Fibroblast of lung (primary cell): ENCODE measurements around the gene C10orf71. TPM values are rescaled to one million over a fixed set of nuclear protein-coding genes. Genes with fewer than 3 reads are reported as not detected.

Source experiments
- DNase-seq, 2 donors: peaks; one replicate each; pipeline versions ENCODE4 v3.0.0 to v3.0.0-alpha.2; 2010; ENCODE audit warnings: low read depth in 2 of 2
- H2AFZ ChIP-seq: 2 replicates; pipeline ENCODE4 v1.5.1; 2012; ENCODE audit warnings: low read length, control low read depth, inconsistent platforms
- H3K27ac ChIP-seq: 2 replicates; pipeline ENCODE4 v1.5.1; 2011; ENCODE audit warnings: low read length, control low read depth; ENCODE audit not compliant: insufficient read depth
- H3K27me3 ChIP-seq: 2 replicates; pipeline ENCODE4 v1.5.1; 2011; ENCODE audit warnings: mild to moderate bottlenecking, low read length; ENCODE audit not compliant: control insufficient read depth, insufficient read depth
- H3K36me3 ChIP-seq: 2 replicates; pipeline ENCODE4 v1.5.1; 2011; ENCODE audit warnings: low read length; ENCODE audit not compliant: control insufficient read depth, insufficient read depth
- H3K4me1 ChIP-seq: 2 replicates; pipeline ENCODE4 v1.5.1; 2011; ENCODE audit warnings: low read length; ENCODE audit not compliant: control insufficient read depth, insufficient read depth; ENCODE audit errors: extremely low read depth
- H3K4me2 ChIP-seq: 2 replicates; pipeline ENCODE4 v1.5.1; 2011; ENCODE audit warnings: low read length, control low read depth; ENCODE audit not compliant: insufficient read depth; ENCODE audit errors: extremely low read depth
- H3K4me3 ChIP-seq, 4 experiments: fragments of 200-600 bp in 1 of 4; sonication (generic) in 1 of 4; replicated peaks in 1 of 4; 2 replicates each; pipeline ENCODE4 v1.5.1; 2011 to 2016; ENCODE audit warnings: low read length in 4 of 4, low read depth in 3 of 4, mild to moderate bottlenecking in 3 of 4, control low read depth in 2 of 4, inconsistent platforms in 1 of 4, mixed read lengths in 1 of 4; ENCODE audit not compliant: insufficient read depth in 1 of 4; ENCODE audit errors: control extremely low read depth in 1 of 4
- H3K79me2 ChIP-seq: 2 replicates; pipeline ENCODE4 v1.5.1; 2012; ENCODE audit warnings: mild to moderate bottlenecking, low read length, inconsistent platforms; ENCODE audit not compliant: control insufficient read depth, insufficient read depth
- H3K9ac ChIP-seq: 2 replicates; pipeline ENCODE4 v1.5.1; 2011; ENCODE audit warnings: mild to moderate bottlenecking, low read length, control low read depth; ENCODE audit not compliant: insufficient read depth
- H3K9me3 ChIP-seq: 2 replicates; pipeline ENCODE4 v1.5.1; 2012; ENCODE audit warnings: low read depth, low read length; ENCODE audit not compliant: control insufficient read depth, insufficient read depth
- H4K20me1 ChIP-seq: 2 replicates; pipeline ENCODE4 v1.5.1; 2011; ENCODE audit warnings: low read length; ENCODE audit not compliant: control insufficient read depth, insufficient read depth; ENCODE audit errors: extremely low read depth
- CTCF ChIP-seq, 2 donors: IDR thresholded peaks in 1 of 2; conservative IDR thresholded peaks in 1 of 2; 1 replicate in 1 of 2; 2 replicates in 1 of 2; pipeline ENCODE4 v1.5.1; 2011 to 2012; ENCODE audit warnings: low read length in 2 of 2, control low read depth in 1 of 2, inconsistent platforms in 1 of 2, low read depth in 1 of 2, mild to moderate bottlenecking in 1 of 2
- EZH2 ChIP-seq: IDR thresholded peaks from 2 replicates; pipeline ENCODE4 v1.5.1; 2012; ENCODE audit warnings: low read length, control low read depth, mild to moderate bottlenecking; ENCODE audit errors: missing control alignments
- polyA plus RNA-seq, 2 donors: library from polyadenylated mRNA; depleted of rRNA in 1 of 2; stranded (reverse) in 1 of 2; unstranded in 1 of 2; fragments of >200 nt; gene quantifications; 2 replicates each; pipeline ENCODE4 v1.2.1, GENCODE V29; 2011 to 2012; ENCODE audit warnings: missing spikeins in 1 of 2
- total RNA-seq: library from RNA; depleted of rRNA; stranded (reverse); fragments of >200 nt; gene quantifications from 2 replicates; pipeline ENCODE4 v1.2.1, GENCODE V29; 2014

C10orf71 gene
- total and polyA plus RNA-seq, 2 donors (not counting 1 experiment from before 2014, with no cell fraction given) = not detected

DNA sequence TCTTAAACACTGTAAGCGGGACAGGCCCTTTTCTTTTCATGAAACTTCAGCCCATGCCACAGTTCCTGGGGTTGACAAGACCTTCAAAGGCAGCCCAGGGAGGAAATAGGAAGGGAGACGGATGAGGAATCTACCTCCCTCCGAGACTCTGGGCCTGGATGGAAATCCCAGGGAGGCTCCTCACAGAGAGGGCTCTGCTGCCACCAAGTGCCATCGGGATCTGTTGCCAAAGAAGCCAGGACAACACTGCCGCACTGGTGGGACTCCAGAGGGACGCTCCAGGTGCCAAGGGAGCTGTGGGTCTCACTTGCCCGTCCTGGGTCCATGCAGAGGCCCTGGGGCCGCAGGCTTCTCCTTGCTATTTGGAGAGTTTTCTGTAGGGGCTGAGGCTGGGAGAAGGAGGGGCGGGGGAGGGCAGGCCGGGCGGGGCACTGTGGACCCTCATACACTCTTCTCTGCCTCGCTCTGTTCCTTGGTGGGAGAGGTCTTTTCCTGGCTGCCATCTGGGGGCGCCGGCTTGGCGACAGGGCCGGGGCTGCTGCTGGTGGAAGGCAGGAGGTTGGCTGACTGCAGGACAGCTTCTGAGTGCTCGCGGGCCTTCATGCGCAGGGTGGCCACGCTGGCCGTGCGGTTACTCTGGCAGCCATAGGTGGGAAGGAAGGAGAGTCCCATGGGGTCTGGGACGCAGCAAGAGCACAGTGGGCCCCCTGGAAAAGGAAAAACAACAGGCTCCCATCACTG is 66.9 kb downstream of the C10orf71 start:
- Histone ChIP-seq H3K36me3 (no peaks in the 10 kb centered on the region), H3K4me1 (no peaks in the 10 kb centered on the region), H3K4me2 (no peak overlapping the region), H4K20me1 (no peaks in the 10 kb centered on the region), H3K9ac (no peak overlapping the region), H3K79me2 (no peaks in the 10 kb centered on the region), H3K4me3 (no peak overlapping the region), H3K9me3 (no peaks in the 10 kb centered on the region), H3K27me3 (no peaks in the 10 kb centered on the region), H3K27ac (no peak overlapping the region), H2AFZ (no peak overlapping the region)
- no peak for DNase-seq
- TF ChIP-seq CTCF (conservative IDR thresholded peaks at IDR 0.05 in 1 of 2, IDR thresholded peaks at IDR 0.05 in 1 of 2; ENCODE audit: low read depth in 1 of 2, low read length in 2 of 2) (no peak), EZH2 (no peak)

DNA sequence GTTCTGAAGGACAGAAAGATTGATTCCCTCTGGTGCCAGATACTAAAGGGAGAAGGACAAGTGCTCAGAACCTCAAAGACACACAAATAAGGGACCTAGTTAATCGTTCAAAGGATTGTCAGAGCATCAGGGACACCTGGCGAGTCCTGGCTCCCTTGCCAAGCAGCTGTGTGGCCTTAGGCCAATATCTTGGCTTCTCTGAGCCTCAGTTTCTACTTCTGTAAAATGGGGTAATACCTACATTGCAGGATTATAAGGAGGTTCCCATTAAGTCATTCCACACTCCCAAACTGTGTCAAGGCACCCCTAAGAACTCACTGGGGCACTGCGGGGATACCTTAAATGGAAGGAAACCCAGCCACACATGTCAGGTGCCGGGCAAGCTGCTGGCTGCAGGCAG is 67.5 kb downstream of the C10orf71 start:
- Histone ChIP-seq H3K4me3 (no peak overlapping the region), H3K9ac (no peak overlapping the region), H3K79me2 (no peaks in the 10 kb centered on the region), H3K4me1 (no peaks in the 10 kb centered on the region), H3K4me2 (no peak overlapping the region), H3K36me3 (no peaks in the 10 kb centered on the region), H4K20me1 (no peaks in the 10 kb centered on the region), H3K27ac (no peak overlapping the region), H3K27me3 (no peaks in the 10 kb centered on the region), H3K9me3 (no peaks in the 10 kb centered on the region), H2AFZ (no peak overlapping the region)
- no peak for TF ChIP-seq EZH2
- TF ChIP-seq CTCF (conservative IDR thresholded peaks at IDR 0.05 in 1 of 2, IDR thresholded peaks at IDR 0.05 in 1 of 2; ENCODE audit: low read depth in 1 of 2, low read length in 2 of 2) = no peak
- no peak for DNase-seq

DNA sequence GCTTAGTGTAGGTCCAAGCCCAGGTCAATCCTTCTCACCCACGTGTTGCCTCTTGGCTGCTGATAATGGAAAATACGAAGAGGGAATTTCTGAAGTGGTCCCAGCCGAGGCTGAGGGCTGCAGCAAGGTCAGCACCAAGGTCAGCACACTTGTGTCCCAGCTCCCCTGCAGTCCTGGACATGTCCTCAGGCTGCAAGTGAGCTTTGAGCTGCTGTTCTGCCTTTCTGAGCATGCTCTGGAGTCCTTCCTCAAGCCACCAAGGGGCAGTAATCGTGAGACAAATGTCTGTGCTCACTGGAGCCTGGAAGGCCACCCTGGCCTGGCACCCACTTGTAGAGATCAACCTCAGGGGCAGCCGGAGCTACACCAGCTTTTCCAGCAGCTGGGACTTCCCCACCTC is 68.6 kb downstream of the C10orf71 start:
- no peak for DNase-seq
- Histone ChIP-seq H3K4me1 (no peaks in the 10 kb centered on the region), H2AFZ (no peak overlapping the region), H3K9ac (no peak overlapping the region), H3K4me3 (no peak overlapping the region), H3K4me2 (no peak overlapping the region), H4K20me1 (no peaks in the 10 kb centered on the region), H3K36me3 (no peaks in the 10 kb centered on the region), H3K9me3 (no peaks in the 10 kb centered on the region), H3K27ac (no peak overlapping the region), H3K79me2 (no peaks in the 10 kb centered on the region), H3K27me3 (no peaks in the 10 kb centered on the region)
- TF ChIP-seq EZH2 (no peak), CTCF (conservative IDR thresholded peaks at IDR 0.05 in 1 of 2, IDR thresholded peaks at IDR 0.05 in 1 of 2; ENCODE audit: low read depth in 1 of 2, low read length in 2 of 2) (no peak)
